GM12878 (cell line): ENCODE results near the gene KIF6. TPM values are rescaled to one million over a fixed set of nuclear protein-coding genes. Genes with fewer than 3 reads are reported as not detected.

ENCODE experiments used
- ATAC-seq: fragments of 200-7000 bp; cut with Tn5 transposase; 3 replicates; pipeline ENCODE4 v1.9.1; 2020; ENCODE audit warnings: mild to moderate bottlenecking, moderate library complexity
- BruUV-seq: library from RNA; stranded (reverse); fragments of 400-500 nt; replicated peaks from 2 replicates; lab custom pipeline; 2021; lab: Mats Ljungman, UMichigan
- CTCF ChIA-PET: fragments of 300-600 bp; sonication (Branson Sonifier 250); formaldehyde crosslinking; extraction: SDS; loops from one replicate; lab custom pipeline; 2021; ENCODE audit warnings: inconsistent platforms; lab: Yijun Ruan, JAX
- POLR2A ChIA-PET: fragments of 350-600 bp; formaldehyde crosslinking; extraction: SDS; loops from one replicate; lab custom pipeline; 2021; ENCODE audit warnings: inconsistent platforms; lab: Charles Lee
- RAD21 ChIA-PET: fragments of 300-600 bp; sonication (Branson Sonifier 250); formaldehyde crosslinking; loops from one replicate; lab custom pipeline; 2023; ENCODE audit warnings: antibody characterized with exemption; ENCODE audit not compliant: unreplicated experiment; lab: Charles Lee
- SMC1A ChIA-PET: fragments of 300-600 bp; sonication (Branson Sonifier 250); formaldehyde crosslinking; loops from one replicate; lab custom pipeline; 2023; ENCODE audit not compliant: unreplicated experiment, uncharacterized antibody; lab: Charles Lee
- DNase-seq: peaks from one replicate; pipeline ENCODE4 v3.0.0-alpha.2; 2011; ENCODE audit warnings: low read depth, low spot score
- FAIRE-seq: peaks from 3 replicates; lab custom pipeline; 2011; peaks lifted over from hg19 to GRCh38; lab: Jason Lieb, UNC
- H2AFZ ChIP-seq: 2 replicates; pipeline ENCODE4 v1.6.0; 2011; ENCODE audit warnings: low read depth, low read length, control low read depth; ENCODE audit not compliant: control insufficient read depth
- H3K27ac ChIP-seq: 2 replicates; pipeline ENCODE4 v1.5.1; 2011; ENCODE audit warnings: control low read depth; ENCODE audit not compliant: control insufficient read depth, insufficient read depth
- H3K27me3 ChIP-seq, 2 experiments: replicated peaks in 1 of 2; 2 replicates each; pipeline versions ENCODE4 v1.6.0 to v1.6.1; 2011; ENCODE audit warnings: low read length in 1 of 2; ENCODE audit not compliant: control insufficient read depth in 2 of 2, insufficient read depth in 2 of 2
- H3K36me3 ChIP-seq, 2 experiments: 2 replicates each; pipeline ENCODE4 v1.5.1; 2011; ENCODE audit warnings: low read length in 1 of 2; ENCODE audit not compliant: control insufficient read depth in 2 of 2, insufficient read depth in 2 of 2
- H3K4me1 ChIP-seq: 2 replicates; pipeline ENCODE4 v1.6.1; 2011; ENCODE audit warnings: mild to moderate bottlenecking, low read length, moderate library complexity, mixed read lengths; ENCODE audit not compliant: control insufficient read depth, insufficient read depth
- H3K4me2 ChIP-seq: 2 replicates; pipeline ENCODE4 v1.6.0; 2011; ENCODE audit warnings: control low read depth; ENCODE audit not compliant: control insufficient read depth, insufficient read depth
- H3K4me3 ChIP-seq: fragments of 200-600 bp; sonication (generic); 2 replicates; pipeline ENCODE4 v1.5.1; 2016
- H3K79me2 ChIP-seq: 2 replicates; pipeline ENCODE4 v1.6.0; 2011; ENCODE audit warnings: low read length; ENCODE audit not compliant: control insufficient read depth, insufficient read depth
- H3K9ac ChIP-seq: 2 replicates; pipeline ENCODE4 v1.8.0; 2011; ENCODE audit warnings: low read length, control low read depth, mixed read lengths; ENCODE audit not compliant: control insufficient read depth, insufficient read depth
- H3K9me3 ChIP-seq: replicated peaks from 3 replicates; pipeline ENCODE4 v1.5.1; 2011; ENCODE audit warnings: mild to moderate bottlenecking, low read length; ENCODE audit not compliant: control insufficient read depth, insufficient read depth
- H4K20me1 ChIP-seq: 2 replicates; pipeline ENCODE4 v1.6.0; 2011; ENCODE audit not compliant: control insufficient read depth, insufficient read depth
- BCL11A ChIP-seq: IDR thresholded peaks from 2 replicates; pipeline ENCODE4 v1.6.1; 2011; ENCODE audit warnings: low read depth, low read length
- BMI1 ChIP-seq: fragments of 450-650 bp; IDR thresholded peaks from 2 replicates; pipeline ENCODE4 v1.6.1; 2016; ENCODE audit warnings: mild to moderate bottlenecking, moderate library complexity, borderline replicate concordance
- CHD4 ChIP-seq: fragments of 200-600 bp; sonication (generic); IDR thresholded peaks from 2 replicates; pipeline ENCODE4 v1.6.1; 2016; ENCODE audit warnings: mild to moderate bottlenecking
- DPF2 ChIP-seq: fragments of 450-650 bp; IDR thresholded peaks from 2 replicates; pipeline ENCODE4 v1.6.1; 2017; ENCODE audit warnings: mild to moderate bottlenecking
- IKZF2 ChIP-seq, 2 experiments: fragments of 450-650 bp; IDR thresholded peaks; 2 replicates each; pipeline ENCODE4 v1.6.1; 2017; ENCODE audit warnings: mild to moderate bottlenecking in 2 of 2, moderate library complexity in 2 of 2
- IRF5 ChIP-seq: fragments of 450-650 bp; IDR thresholded peaks from 2 replicates; pipeline ENCODE4 v1.6.1; 2017; ENCODE audit warnings: borderline replicate concordance
- JUND ChIP-seq: IDR thresholded peaks from 2 replicates; pipeline ENCODE4 v1.6.1; 2012; ENCODE audit warnings: low read depth, mild to moderate bottlenecking, low read length, improper control_type of control experiment, moderate library complexity
- MEF2A ChIP-seq: IDR thresholded peaks from 2 replicates; pipeline ENCODE4 v1.6.1; 2011; ENCODE audit warnings: low read depth, mild to moderate bottlenecking, low read length, moderate library complexity; ENCODE audit not compliant: insufficient read depth
- MEF2B ChIP-seq: fragments of 450-650 bp; IDR thresholded peaks from 2 replicates; pipeline ENCODE4 v1.6.1; 2018; ENCODE audit warnings: mild to moderate bottlenecking, moderate library complexity; ENCODE audit not compliant: partially characterized antibody, poor library complexity, severe bottlenecking
- MTA2 ChIP-seq: fragments of 450-650 bp; IDR thresholded peaks from 2 replicates; pipeline ENCODE4 v1.6.1; 2016; ENCODE audit warnings: low read depth, mild to moderate bottlenecking, moderate library complexity
- NRF1 ChIP-seq: conservative IDR thresholded peaks from 2 replicates; pipeline ENCODE4 v1.6.1; 2011; ENCODE audit warnings: mild to moderate bottlenecking, low read depth, low read length, improper control_type of control experiment
- PML ChIP-seq: IDR thresholded peaks from 2 replicates; pipeline ENCODE4 v1.6.1; 2012; ENCODE audit warnings: low read length, inconsistent platforms
- POU2F2 ChIP-seq: IDR thresholded peaks from 3 replicates; pipeline ENCODE4 v1.6.1; 2011; ENCODE audit warnings: low read depth, mild to moderate bottlenecking, low read length, borderline replicate concordance
- RAD51 ChIP-seq: fragments of 450-650 bp; IDR thresholded peaks from 2 replicates; pipeline ENCODE4 v1.6.1; 2016; ENCODE audit warnings: moderate library complexity, mild to moderate bottlenecking, inconsistent platforms
- SIN3A ChIP-seq: IDR thresholded peaks from 2 replicates; pipeline ENCODE4 v1.6.1; 2012; ENCODE audit warnings: low read depth, low read length, improper control_type of control experiment
- ZNF592 ChIP-seq: fragments of 450-650 bp; IDR thresholded peaks from 2 replicates; pipeline ENCODE4 v1.6.1; 2017; ENCODE audit warnings: mild to moderate bottlenecking, moderate library complexity
- ZZZ3 ChIP-seq: IDR thresholded peaks from 2 replicates; pipeline ENCODE4 v1.6.1; 2011; ENCODE audit warnings: low read depth; ENCODE audit not compliant: control insufficient read depth, insufficient read length
- WGBS: methylation state at CpG from one replicate; pipeline ENCODE4 v1.1.6; 2016; ENCODE audit warnings: low lambda C conversion rate; ENCODE audit not compliant: insufficient replicate concordance, insufficient coverage; ENCODE audit errors: missing lambda C conversion rate; 5-methylcytosine and 5-hydroxymethylcytosine counted together
- in situ Hi-C: fragments of 300-500 bp; cut with MboI; formaldehyde crosslinking; loops from 9 replicates; pipeline ENCODE4 v1.14.3; 2018; ENCODE audit warnings: mixed read lengths
- intact Hi-C: fragments of 100-400 bp; cut with micrococcal nuclease; formaldehyde crosslinking; loops from one replicate; pipeline ENCODE4 v1.14.2; 2022; ENCODE audit not compliant: unreplicated experiment
- polyA plus RNA-seq, 11 experiments: library from polyadenylated mRNA; depleted of rRNA in 4 of 11; unstranded in 6 of 11; stranded (reverse) in 5 of 11; fragments of >200 nt; fragmentation: Nextera tagmentation in 4 of 11; fragmentation: Illumina TruSeq in 1 of 11; extraction: Ambion mirVana in 4 of 11; extraction: Trizol in 1 of 11; gene quantifications; 1 replicate in 1 of 11; 2 replicates in 10 of 11; pipeline versions ENCODE4 v1.2.1 to v1.2.3, GENCODE V29; 2011 to 2016; ENCODE audit warnings: inconsistent platforms in 2 of 11, missing spikeins in 2 of 11, low read depth in 1 of 11
- total RNA-seq, 4 experiments: library from RNA; depleted of rRNA in 3 of 4; stranded (reverse); fragments of >200 nt in 3 of 4; fragmentation: Illumina TruSeq in 1 of 4; extraction: Trizol in 1 of 4; gene quantifications; 2 replicates each; pipeline versions ENCODE4 v1.2.1 to v1.2.3, GENCODE V29; 2013 to 2021

KIF6 gene
- total and polyA plus RNA-seq, 10 of the 15 experiments (the other 5 are each of a cell fraction or from before 2014, with no cell fraction given), result 0.09 to 1.0 (median 0.28) TPM

GRCh38 chr6:39646751-39647420, 78.3 kb downstream of the KIF6 start:
- in situ Hi-C loops (no loop called here), intact Hi-C loops (loop anchor here (5.0 kb wide), 1 partner anchor 115 kb away; no protein-coding TSS in a partner anchor)
- whole genome bisulfite sequencing, result 21% methylated on average over 5 of the region's 5 CpGs
- Histone ChIP-seq H3K36me3 (no peaks in the 10 kb centered on the region), H3K9ac (no peak overlapping the region), H3K9me3 (no peaks in the 10 kb centered on the region), H3K27me3 (no peaks in the 10 kb centered on the region), H4K20me1 (no peaks in the 10 kb centered on the region), H3K27ac (no peak overlapping the region), H3K4me2 (no peak overlapping the region), H2AFZ (no peak overlapping the region), H3K79me2 (no peaks in the 10 kb centered on the region), H3K4me1 (no peaks in the 10 kb centered on the region), H3K4me3 (no peak overlapping the region)
- ChIA-PET SMC1A (interaction anchor here (0.5 to 1.9 kb wide), 28 partner anchors 10 to 270 kb away, joined by 3 to 25 read pairs (median 4); partner anchors contain the start of gene KIF6), POLR2A (no interaction called here), RAD21 (interaction anchor here (0.8 to 2.4 kb wide), 5 partner anchors 37 to 150 kb away, joined by 3 to 20 read pairs (median 4); no protein-coding TSS in a partner anchor), CTCF (interaction anchor here (0.6 to 1.5 kb wide), 11 partner anchors 8 to 194 kb away, joined by 3 to 4 read pairs (median 3); no protein-coding TSS in a partner anchor)
- BruUV-seq, result no TSS peak
- peak; percentile 12 for DNase-seq
- no peak for FAIRE-seq
- ATAC-seq, result peak; percentile 84
- TF ChIP-seq BMI1 (no peak), MTA2 (0 out of 2 replicates have a peak, but pooled peaks have one; percentile 33), SIN3A (no peak), ZZZ3 (no peak), RAD51 (0 out of 2 replicates have a peak, but pooled peaks have one; percentile 16), MEF2A (no peak), NRF1 (no peak), IKZF2 (IDR thresholded peaks at IDR 0.05) (peak; percentile 30 to 41; a peak in 2 of 4 replicates), CHD4 (no peak), POU2F2 (no peak), BCL11A (no peak), MEF2B (peak; percentile 87), PML (no peak), JUND (no peak), DPF2 (peak; percentile 41; the same call in 1 of the 2 replicates), ZNF592 (0 out of 2 replicates have a peak, but pooled peaks have one; percentile 4), IRF5 (no peak)
